Calu3 (cell line): ENCODE measurements around the gene TMEM178B. TPM values are rescaled to one million over a fixed set of nuclear protein-coding genes. Genes with fewer than 3 reads are reported as not detected.
"Not testable (repeated sequence)": the region's sequence is repeated elsewhere in the genome, so short reads cannot be mapped to it uniquely, and the experiment has no call there.

Experiments
- BruUV-seq: library from RNA; stranded (reverse); fragments of 400-500 nt; replicated peaks from 2 replicates; lab custom pipeline; 2021; lab: Mats Ljungman, UMichigan
- CTCF ChIA-PET: fragments of 300-600 bp; sonication (Branson Sonifier 250); formaldehyde crosslinking; loops from one replicate; lab custom pipeline; 2022; ENCODE audit warnings: antibody characterized with exemption; lab: Charles Lee
- DNase-seq: peaks from one replicate; pipeline ENCODE4 v3.0.0; 2022
- H3K27ac Mint-ChIP-seq: one replicate; pipeline ENCODE4 v1.8.0; 2022; ENCODE audit warnings: mixed read lengths; ENCODE audit not compliant: unreplicated experiment
- H3K27me3 Mint-ChIP-seq: one replicate; pipeline ENCODE4 v1.8.0; 2022; ENCODE audit warnings: mixed read lengths; ENCODE audit not compliant: unreplicated experiment
- H3K36me3 Mint-ChIP-seq: one replicate; pipeline ENCODE4 v1.8.0; 2022; ENCODE audit warnings: mild to moderate bottlenecking, moderate library complexity, mixed read lengths; ENCODE audit not compliant: insufficient read depth, unreplicated experiment
- H3K4me1 Mint-ChIP-seq: one replicate; pipeline ENCODE4 v1.8.0; 2022; ENCODE audit warnings: mild to moderate bottlenecking, low read depth, mixed read lengths; ENCODE audit not compliant: unreplicated experiment
- H3K4me3 Mint-ChIP-seq: one replicate; pipeline ENCODE4 v1.8.0; 2022; ENCODE audit warnings: mild to moderate bottlenecking, low read depth, moderate library complexity, mixed read lengths; ENCODE audit not compliant: unreplicated experiment
- H3K9me3 Mint-ChIP-seq: one replicate; pipeline ENCODE4 v1.8.0; 2022; ENCODE audit warnings: low read depth, mixed read lengths; ENCODE audit not compliant: unreplicated experiment
- intact Hi-C: fragments of 100-400 bp; cut with micrococcal nuclease; formaldehyde crosslinking; loops from one replicate; pipeline ENCODE4 v1.10.0; 2022; ENCODE audit not compliant: unreplicated experiment
- total RNA-seq: library from RNA; stranded (reverse); gene quantifications from 2 replicates; pipeline ENCODE4 v1.2.3, GENCODE V29; 2022
- TF ChIP-seq, protein P1 (sequence below): fragments of 200-600 bp; IDR thresholded peaks from one replicate; pipeline ENCODE4 v1.8.0; 2022; ENCODE audit warnings: antibody characterized with exemption; ENCODE audit not compliant: unreplicated experiment

The TMEM178B gene
- total RNA-seq, 1 experiment from 2014 or later = 1.5 TPM

- Mint-ChIP-seq H3K9me3 (no peaks in the 10 kb centered on the region), H3K27ac (no peak overlapping the region), H3K4me3 (no peak overlapping the region), H3K27me3 (no peaks in the 10 kb centered on the region), H3K36me3 (no peaks in the 10 kb centered on the region), H3K4me1 (no peaks in the 10 kb centered on the region)
- BruUV-seq = no TSS peak
- intact Hi-C loops = no loop called here
- no peak for DNase-seq
- CTCF ChIA-PET = no interaction called here
- TF ChIP-seq, protein P1, sequence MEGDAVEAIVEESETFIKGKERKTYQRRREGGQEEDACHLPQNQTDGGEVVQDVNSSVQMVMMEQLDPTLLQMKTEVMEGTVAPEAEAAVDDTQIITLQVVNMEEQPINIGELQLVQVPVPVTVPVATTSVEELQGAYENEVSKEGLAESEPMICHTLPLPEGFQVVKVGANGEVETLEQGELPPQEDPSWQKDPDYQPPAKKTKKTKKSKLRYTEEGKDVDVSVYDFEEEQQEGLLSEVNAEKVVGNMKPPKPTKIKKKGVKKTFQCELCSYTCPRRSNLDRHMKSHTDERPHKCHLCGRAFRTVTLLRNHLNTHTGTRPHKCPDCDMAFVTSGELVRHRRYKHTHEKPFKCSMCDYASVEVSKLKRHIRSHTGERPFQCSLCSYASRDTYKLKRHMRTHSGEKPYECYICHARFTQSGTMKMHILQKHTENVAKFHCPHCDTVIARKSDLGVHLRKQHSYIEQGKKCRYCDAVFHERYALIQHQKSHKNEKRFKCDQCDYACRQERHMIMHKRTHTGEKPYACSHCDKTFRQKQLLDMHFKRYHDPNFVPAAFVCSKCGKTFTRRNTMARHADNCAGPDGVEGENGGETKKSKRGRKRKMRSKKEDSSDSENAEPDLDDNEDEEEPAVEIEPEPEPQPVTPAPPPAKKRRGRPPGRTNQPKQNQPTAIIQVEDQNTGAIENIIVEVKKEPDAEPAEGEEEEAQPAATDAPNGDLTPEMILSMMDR = no peak
These were observed 27.8 kb upstream of the TMEM178B start for GRCh38 chr7:141045842-141046620.

DNA sequence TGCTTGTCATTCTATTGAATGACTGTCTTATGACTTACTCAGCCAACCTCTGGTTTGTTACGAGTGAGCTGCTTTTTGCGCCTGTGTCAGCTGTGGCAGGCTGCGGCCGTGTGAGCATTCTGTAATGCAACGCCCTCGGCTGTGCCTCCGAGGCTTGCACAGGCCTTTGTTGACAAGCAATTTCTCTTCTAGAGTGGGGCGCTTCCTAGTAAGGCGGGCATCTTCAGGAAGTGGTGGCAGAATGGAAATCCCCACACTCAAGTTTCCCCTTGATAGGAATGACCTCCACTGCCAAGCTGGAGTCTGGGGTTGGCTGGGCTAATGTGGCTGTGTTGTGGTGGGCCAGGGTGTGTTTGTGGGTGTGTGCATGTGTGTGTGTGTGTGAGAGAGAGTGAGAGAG, 20.2 kb upstream of the TMEM178B start:
- CTCF ChIA-PET = no interaction called here

GRCh38 chr7:141055146-141055545, 18.7 kb upstream of the TMEM178B start:
- H3K9me3 Mint-ChIP-seq = peaks cover 2% of the 10 kb centered on the region
- H3K27me3 Mint-ChIP-seq = no peaks in the 10 kb centered on the region
- BruUV-seq = no TSS peak
- no peaks in the 10 kb centered on the region for H3K4me1 Mint-ChIP-seq
- TF ChIP-seq, protein P1 = no peak
- no peak overlapping the region for H3K27ac Mint-ChIP-seq
- no peak for DNase-seq
- CTCF ChIA-PET = no interaction called here
- no peak overlapping the region for H3K4me3 Mint-ChIP-seq
- intact Hi-C loops = no loop called here
- H3K36me3 Mint-ChIP-seq = no peaks in the 10 kb centered on the region

More for the DNA sequence above, 20.2 kb upstream of the TMEM178B start:
- Mint-ChIP-seq H3K27ac (no peak overlapping the region), H3K9me3 (peaks cover 2% of the 10 kb centered on the region), H3K36me3 (no peaks in the 10 kb centered on the region), H3K4me3 (no peak overlapping the region), H3K4me1 (no peaks in the 10 kb centered on the region), H3K27me3 (no peaks in the 10 kb centered on the region)
- intact Hi-C loops = no loop called here
- no peak for DNase-seq
- TF ChIP-seq, protein P1 = no peak
- no TSS peak for BruUV-seq

DNA sequence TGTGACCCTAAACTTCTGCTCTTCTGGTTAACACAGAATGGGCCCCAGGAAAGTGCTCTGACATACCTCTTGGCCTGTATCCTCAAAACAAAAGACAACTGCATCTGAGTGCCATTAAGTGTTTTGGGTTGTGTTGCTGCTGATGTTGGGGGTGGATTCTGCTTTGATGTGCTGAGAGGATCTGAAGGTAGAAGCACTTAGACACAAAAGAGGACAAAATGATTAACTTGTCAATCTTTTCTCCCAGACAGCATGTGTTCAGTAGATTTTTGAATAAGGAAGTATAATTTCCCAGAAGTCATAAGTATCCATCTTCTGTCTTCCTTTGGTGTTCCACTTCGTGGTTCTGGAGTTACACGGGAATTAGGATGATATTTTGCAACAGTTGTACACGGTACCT, 16.1 kb upstream of the TMEM178B start:
- peaks cover 2% of the 10 kb centered on the region for H3K9me3 Mint-ChIP-seq
- intact Hi-C loops = no loop called here
- H3K36me3 Mint-ChIP-seq = no peaks in the 10 kb centered on the region
- H3K4me3 Mint-ChIP-seq = no peak overlapping the region
- H3K4me1 Mint-ChIP-seq = no peaks in the 10 kb centered on the region
- no peak overlapping the region for H3K27ac Mint-ChIP-seq
- BruUV-seq = no TSS peak
- CTCF ChIA-PET = no interaction called here
- no peak for DNase-seq
- TF ChIP-seq, protein P1 = no peak
- H3K27me3 Mint-ChIP-seq = no peaks in the 10 kb centered on the region

DNA sequence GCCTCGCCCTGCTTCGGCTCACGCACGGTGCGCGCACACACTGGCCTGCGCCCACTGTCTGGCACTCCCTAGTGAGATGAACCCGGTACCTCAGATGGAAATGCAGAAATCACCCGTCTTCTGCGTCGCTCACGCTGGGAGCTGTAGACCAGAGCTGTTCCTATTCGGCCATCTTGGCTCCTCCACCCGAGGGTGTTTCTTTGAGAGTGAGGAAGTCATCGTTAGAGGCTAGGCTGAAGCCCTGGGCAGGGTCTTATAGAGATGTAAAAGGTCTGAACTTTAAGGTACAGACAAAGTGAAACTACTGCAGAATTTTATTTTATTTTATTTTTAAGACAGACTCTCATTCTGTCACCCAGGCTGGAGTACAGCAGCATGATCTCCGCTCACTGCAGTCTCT, 6.0 kb upstream of the TMEM178B start:
- CTCF ChIA-PET, H3K9me3 Mint-ChIP-seq, H3K27ac Mint-ChIP-seq, H3K4me3 Mint-ChIP-seq, intact Hi-C loops, DNase-seq, H3K4me1 Mint-ChIP-seq, BruUV-seq: not testable (repeated sequence)
- Mint-ChIP-seq H3K36me3 (peaks cover 14% of the 10 kb centered on the region), H3K27me3 (peaks cover 42% of the 10 kb centered on the region)
